OCI-LY7 (cell line): Measurements from ENCODE around the gene SGSM2.

ENCODE experiments used
- CTCF ChIP-seq: fragments of 200-600 bp; sonication (generic); conservative IDR thresholded peaks from 2 replicates; pipeline ENCODE4 v1.5.1; 2014; ENCODE audit warnings: mild to moderate bottlenecking, antibody characterized with exemption, low read length, moderate library complexity, mixed read lengths
- EZH2phosphoT487 ChIP-seq: fragments of 200-600 bp; sonication (generic); IDR thresholded peaks from 2 replicates; pipeline ENCODE4 v1.6.1; 2018; ENCODE audit warnings: low read depth, borderline replicate concordance, mild to moderate bottlenecking, mixed run types, antibody characterized with exemption, low read length, moderate library complexity, mixed read lengths

- TF ChIP-seq CTCF (no peak), EZH2phosphoT487 (no peak)
Observed at GRCh38 chr17:2297023-2297422, 40.3 kb upstream of the SGSM2 start.
